HepG2 (cell line): Measurements from ENCODE around the gene SFXN5. TPM values are rescaled to one million over a fixed set of nuclear protein-coding genes. Genes with fewer than 3 reads are reported as not detected.

Source experiments
- ATAC-seq: fragments of 200-7000 bp; cut with Tn5 transposase; 3 replicates; pipeline ENCODE4 v1.9.1; 2020; ENCODE audit warnings: mild to moderate bottlenecking, moderate library complexity
- BruUV-seq: library from RNA; stranded (reverse); fragments of 400-500 nt; replicated peaks from 2 replicates; lab custom pipeline; 2021; lab: Mats Ljungman, UMichigan
- CTCF ChIA-PET: fragments of 300-600 bp; formaldehyde crosslinking; extraction: SDS; loops from one replicate; lab custom pipeline; 2021; ENCODE audit warnings: low total read pairs, inconsistent platforms, low intra/inter-chr PET ratio; lab: Yijun Ruan, JAX
- POLR2A ChIA-PET: fragments of 350-600 bp; sonication (Branson Sonifier 250); formaldehyde crosslinking; loops from one replicate; lab custom pipeline; 2020; ENCODE audit warnings: antibody characterized with exemption, inconsistent platforms; lab: Yijun Ruan, JAX
- DNase-seq: peaks from one replicate; pipeline ENCODE4 v3.0.0-alpha.2; 2015; ENCODE audit warnings: low spot score
- FAIRE-seq: peaks from 3 replicates; lab custom pipeline; 2011; peaks lifted over from hg19 to GRCh38; lab: Jason Lieb, UNC
- H2AFZ ChIP-seq: one replicate; pipeline ENCODE4 v1.6.1; 2011; ENCODE audit warnings: low read length, inconsistent platforms
- H3K27ac ChIP-seq: fragments of 300-600 bp; 3 replicates; pipeline ENCODE4 v1.8.0; 2011; ENCODE audit warnings: mixed run types, mild to moderate bottlenecking, mixed read lengths, low read length, inconsistent platforms; ENCODE audit not compliant: insufficient read depth; ENCODE audit errors: extremely low read length
- H3K27me3 ChIP-seq, 2 experiments: fragments of 200-600 bp in 1 of 2; 2 replicates in 1 of 2; 3 replicates in 1 of 2; pipeline versions ENCODE4 v1.6.0 to v1.8.0; 2011; ENCODE audit warnings: low read length in 2 of 2, mild to moderate bottlenecking in 2 of 2, moderate library complexity in 2 of 2, inconsistent platforms in 1 of 2; ENCODE audit not compliant: insufficient read depth in 2 of 2, control insufficient read depth in 1 of 2
- H3K36me3 ChIP-seq, 2 experiments: fragments of 200-600 bp in 1 of 2; replicated peaks in 1 of 2; 2 replicates in 1 of 2; 3 replicates in 1 of 2; pipeline versions ENCODE4 v1.5.1 to v1.8.0; 2011; ENCODE audit warnings: low read length in 2 of 2, inconsistent platforms in 1 of 2; ENCODE audit not compliant: insufficient read depth in 2 of 2, control insufficient read depth in 1 of 2
- H3K4me1 ChIP-seq: 2 replicates; pipeline ENCODE4 v1.5.1; 2012; ENCODE audit warnings: low read length, inconsistent platforms; ENCODE audit not compliant: insufficient read depth
- H3K4me2 ChIP-seq: 2 replicates; pipeline ENCODE4 v1.6.0; 2011; ENCODE audit warnings: low read depth, low read length, inconsistent platforms
- H3K4me3 ChIP-seq, 3 experiments: fragments of 200-600 bp in 1 of 3; sonication (generic), shearing (Covaris generic) in 1 of 3; replicated peaks in 1 of 3; 2 replicates each; pipeline ENCODE4 v1.5.1; 2011 to 2016; ENCODE audit warnings: low read length in 3 of 3, inconsistent platforms in 2 of 3, low read depth in 2 of 3, mild to moderate bottlenecking in 2 of 3, control low read depth in 1 of 3, mixed read lengths in 1 of 3; ENCODE audit not compliant: insufficient read depth in 1 of 3
- H3K79me2 ChIP-seq: one replicate; pipeline ENCODE4 v1.6.1; 2011; ENCODE audit warnings: low read length, inconsistent platforms; ENCODE audit not compliant: insufficient read depth
- H3K9ac ChIP-seq: 2 replicates; pipeline ENCODE4 v1.6.0; 2011; ENCODE audit warnings: mild to moderate bottlenecking, low read depth, low read length, inconsistent platforms; ENCODE audit not compliant: insufficient read depth
- H3K9me3 ChIP-seq: 2 replicates; pipeline ENCODE4 v1.5.1; 2012; ENCODE audit warnings: mild to moderate bottlenecking, low read length
- H4K20me1 ChIP-seq: 2 replicates; pipeline ENCODE4 v1.6.0; 2011; ENCODE audit warnings: inconsistent platforms, mild to moderate bottlenecking, low read length, moderate library complexity; ENCODE audit not compliant: insufficient read depth
- CEBPB ChIP-seq: IDR thresholded peaks from 2 replicates; pipeline ENCODE4 v1.6.1; 2011; ENCODE audit warnings: low read depth, low read length, improper control_type of control experiment, borderline replicate concordance
- MAFF ChIP-seq: IDR thresholded peaks from 2 replicates; pipeline ENCODE4 v1.6.1; 2011; ENCODE audit warnings: low read depth, low read length, improper control_type of control experiment
- MAFK ChIP-seq, 2 experiments: IDR thresholded peaks in 1 of 2; conservative IDR thresholded peaks in 1 of 2; 2 replicates each; pipeline ENCODE4 v1.6.1; 2011; ENCODE audit warnings: improper control_type of control experiment in 2 of 2, low read length in 2 of 2
- SOX13 ChIP-seq, 3 experiments: fragments of 450-650 bp in 1 of 3; sonication (generic) in 1 of 3; formaldehyde crosslinking in 1 of 3; IDR thresholded peaks in 2 of 3; conservative IDR thresholded peaks in 1 of 3; 2 replicates each; pipeline versions ENCODE4 v1.5.0 to v1.6.1; 2016 to 2020; ENCODE audit warnings: antibody characterized with exemption in 1 of 3, mild to moderate bottlenecking in 1 of 3, missing compliant biosample characterization in 1 of 3, missing genetic modification reagents in 1 of 3, moderate library complexity in 1 of 3
- WGBS: methylation state at CpG from one replicate; pipeline ENCODE4 v1.1.6; 2017; ENCODE audit warnings: low lambda C conversion rate; 5-methylcytosine and 5-hydroxymethylcytosine counted together
- in situ Hi-C: cut with HindIII; loops from 2 replicates; pipeline ENCODE4 v1.10.0; 2017; ENCODE audit warnings: low pct_unique_long_range_greater_than_20kb; ENCODE audit not compliant: extremely low pct_ligation_motif_present
- intact Hi-C: fragments of 100-400 bp; cut with micrococcal nuclease; formaldehyde crosslinking; loops from one replicate; pipeline ENCODE4 v1.10.0; 2022; ENCODE audit not compliant: unreplicated experiment
- polyA plus RNA-seq, 8 experiments: library from polyadenylated mRNA; depleted of rRNA in 3 of 8; stranded (reverse) in 7 of 8; unstranded in 1 of 8; fragments of >200 nt; fragmentation: Illumina TruSeq in 4 of 8; extraction: Trizol in 4 of 8; gene quantifications; 2 replicates each; pipeline versions ENCODE4 v1.2.1 to v1.2.3, GENCODE V29; 2011 to 2016; ENCODE audit warnings: low read depth in 4 of 8, missing spikeins in 1 of 8, mixed read lengths in 1 of 8; ENCODE audit not compliant: insufficient read depth in 1 of 8
- total RNA-seq, 5 experiments: library from RNA; depleted of rRNA; stranded (reverse); fragments of >200 nt; fragmentation: Illumina TruSeq; extraction: Trizol; gene quantifications; 2 replicates each; pipeline ENCODE4 v1.2.3, GENCODE V29; 2016; ENCODE audit warnings: low read depth in 1 of 5
- TF ChIP-seq, protein P1 (sequence below): sonication (generic); formaldehyde crosslinking; IDR thresholded peaks from 2 replicates; pipeline ENCODE4 v1.5.0; 2020; ENCODE audit warnings: missing genetic modification reagents

Gene SFXN5
- total and polyA plus RNA-seq, 2 of the 13 experiments (the other 11 are each of a cell fraction or from before 2014, with no cell fraction given), result 34.9 to 37.4 TPM

- CTCF ChIA-PET, result no interaction called here
- intact Hi-C loops, result no loop called here
- in situ Hi-C loops, result loop anchor here (5.0 kb wide), 1 partner anchor 76 kb away; no protein-coding TSS in a partner anchor
Measured at GRCh38 chr2:73068147-73068546, 3.4 kb downstream of the SFXN5 start.

GRCh38 chr2:73067043-73067442 lies 4.5 kb downstream of the SFXN5 start:
- FAIRE-seq, result no peak

More at GRCh38 chr2:73068147-73068546, 3.4 kb downstream of the SFXN5 start:
- BruUV-seq, result TSS peak; percentile 33
- peak overlapping the region; percentile 99 for H3K4me2 ChIP-seq
- WGBS, result 95% methylated on average over 2 of the region's 2 CpGs
- H3K27me3 ChIP-seq, result no peaks in the 10 kb centered on the region; a peak in 1 of 5 replicates
- no peaks in the 10 kb centered on the region for H3K9me3 ChIP-seq
- peaks cover 9% of the 10 kb centered on the region for H4K20me1 ChIP-seq
- peak overlapping the region in 2 of 3 experiments; percentile 6 to 9; a peak in 2 of 6 replicates for H3K4me3 ChIP-seq
- H3K27ac ChIP-seq, result no peak overlapping the region
- H3K36me3 ChIP-seq, result no peaks in the 10 kb centered on the region
- no peak overlapping the region for H2AFZ ChIP-seq
- peaks cover 75% of the 10 kb centered on the region for H3K79me2 ChIP-seq
- POLR2A ChIA-PET, result interaction anchor here (1.0 to 1.2 kb wide), 3 partner anchors 24 to 36 kb away, joined by 3 to 6 read pairs (median 5); no protein-coding TSS in a partner anchor
- peak overlapping the region; percentile 16; the same call in 1 of the 2 replicates for H3K9ac ChIP-seq
- TF ChIP-seq CEBPB (peak; percentile 64; the same call in 1 of the 2 replicates), SOX13 (IDR thresholded peaks at IDR 0.05) (no peak), SOX13 (CRISPR knock-in tag; conservative IDR thresholded peaks at IDR 0.05 in 1 of 2, IDR thresholded peaks at IDR 0.05 in 1 of 2) (no peak)
- FAIRE-seq (no peak), ATAC-seq (no peak), DNase-seq (no peak)
- H3K4me1 ChIP-seq, result peaks cover 76% of the 10 kb centered on the region

More at GRCh38 chr2:73067043-73067442, 4.5 kb downstream of the SFXN5 start:
- BruUV-seq, result no TSS peak
- Histone ChIP-seq H3K4me2 (no peak overlapping the region), H2AFZ (no peak overlapping the region), H3K9ac (no peak overlapping the region), H3K9me3 (no peaks in the 10 kb centered on the region), H4K20me1 (peaks cover 9% of the 10 kb centered on the region), H3K4me1 (peaks cover 65% of the 10 kb centered on the region)
- ATAC-seq (no peak), DNase-seq (no peak)
- intact Hi-C loops, result no loop called here
- peak; percentile 92 to 94 for TF ChIP-seq MAFK (conservative IDR thresholded peaks at IDR 0.05 in 1 of 2, IDR thresholded peaks at IDR 0.05 in 1 of 2; ENCODE audit: low read length in 2 of 2)
- TF ChIP-seq, protein P1, sequence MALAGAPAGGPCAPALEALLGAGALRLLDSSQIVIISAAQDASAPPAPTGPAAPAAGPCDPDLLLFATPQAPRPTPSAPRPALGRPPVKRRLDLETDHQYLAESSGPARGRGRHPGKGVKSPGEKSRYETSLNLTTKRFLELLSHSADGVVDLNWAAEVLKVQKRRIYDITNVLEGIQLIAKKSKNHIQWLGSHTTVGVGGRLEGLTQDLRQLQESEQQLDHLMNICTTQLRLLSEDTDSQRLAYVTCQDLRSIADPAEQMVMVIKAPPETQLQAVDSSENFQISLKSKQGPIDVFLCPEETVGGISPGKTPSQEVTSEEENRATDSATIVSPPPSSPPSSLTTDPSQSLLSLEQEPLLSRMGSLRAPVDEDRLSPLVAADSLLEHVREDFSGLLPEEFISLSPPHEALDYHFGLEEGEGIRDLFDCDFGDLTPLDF (CRISPR knock-in tag), result no peak
- TF ChIP-seq MAFF, result peak; percentile 92
- TF ChIP-seq, all 625 proteins: peak for 2
- Histone ChIP-seq H3K27ac (no peak overlapping the region), H3K4me3 (no peak overlapping the region), H3K27me3 (no peaks in the 10 kb centered on the region; a peak in 1 of 5 replicates), H3K36me3 (peaks cover 3 to 9% of the 10 kb centered on the region in 2 experiments; a peak in 3 of 5 replicates), H3K79me2 (peaks cover 86% of the 10 kb centered on the region)
- in situ Hi-C loops, result loop anchor here (5.0 kb wide), 1 partner anchor 75 kb away; no protein-coding TSS in a partner anchor
- WGBS, result over 99% methylated on average over 2 of the region's 2 CpGs
- ChIA-PET POLR2A (no interaction called here), CTCF (no interaction called here)
